SK-N-SH treated with all-trans-retinoic acid at 6 μM for 48 hours (cell line): ENCODE measurements around the gene THAP6.

ENCODE experiments used
- ARNTL ChIP-seq: fragments of 450-650 bp; formaldehyde crosslinking; IDR thresholded peaks from 2 replicates; pipeline ENCODE4 v1.5.0; 2020; ENCODE audit warnings: low read depth, mild to moderate bottlenecking, moderate library complexity, borderline replicate concordance
- BACH2 ChIP-seq: fragments of 250-450 bp; sonication (Bioruptor Pico); IDR thresholded peaks from 2 replicates; pipeline ENCODE4 v1.9.0; 2021; ENCODE audit warnings: mild to moderate bottlenecking, borderline replicate concordance
- CREB5 ChIP-seq: fragments of 250-450 bp; sonication (Bioruptor Pico); IDR thresholded peaks from 2 replicates; pipeline ENCODE4 v1.5.1; 2020; ENCODE audit warnings: low read depth, mild to moderate bottlenecking, moderate library complexity
- CSRNP3 ChIP-seq: fragments of 250-450 bp; sonication (Bioruptor Pico); IDR thresholded peaks from 2 replicates; pipeline ENCODE4 v1.5.1; 2021; ENCODE audit warnings: mild to moderate bottlenecking, moderate library complexity
- ISL1 ChIP-seq: fragments of 250-450 bp; sonication (Bioruptor Pico); IDR thresholded peaks from 2 replicates; pipeline ENCODE4 v2.1.2; 2022; ENCODE audit warnings: mild to moderate bottlenecking, moderate library complexity
- PPARA ChIP-seq: fragments of 250-450 bp; sonication (Bioruptor Pico); IDR thresholded peaks from 2 replicates; pipeline ENCODE4 v1.5.0; 2020; ENCODE audit warnings: mild to moderate bottlenecking, borderline replicate concordance
- RARB ChIP-seq: fragments of 250-450 bp; sonication (Bioruptor Pico); IDR thresholded peaks from 2 replicates; pipeline ENCODE4 v1.8.0; 2021; ENCODE audit warnings: mild to moderate bottlenecking, moderate library complexity
- SNAI2 ChIP-seq: fragments of 250-450 bp; sonication (Bioruptor Pico); IDR thresholded peaks from 2 replicates; pipeline ENCODE4 v1.5.0; 2020; ENCODE audit warnings: mild to moderate bottlenecking, moderate library complexity
- TCF4 ChIP-seq: fragments of 250-450 bp; sonication (Bioruptor Pico); IDR thresholded peaks from 2 replicates; pipeline ENCODE4 v1.8.0; 2021; ENCODE audit warnings: mild to moderate bottlenecking, moderate library complexity, borderline replicate concordance
- ZFP3 ChIP-seq: fragments of 250-450 bp; sonication (Bioruptor Pico); IDR thresholded peaks from 2 replicates; pipeline ENCODE4 v1.5.0; 2020; ENCODE audit warnings: mild to moderate bottlenecking, moderate library complexity
- ZFP30 ChIP-seq: fragments of 450-650 bp; formaldehyde crosslinking; IDR thresholded peaks from 2 replicates; pipeline ENCODE4 v1.5.0; 2022; ENCODE audit warnings: mild to moderate bottlenecking, moderate library complexity
- ZNF8 ChIP-seq: fragments of 450-650 bp; formaldehyde crosslinking; IDR thresholded peaks from 2 replicates; pipeline ENCODE4 v1.5.0; 2020; ENCODE audit warnings: mild to moderate bottlenecking, moderate library complexity
- TF ChIP-seq, protein P1 (sequence below): fragments of 250-450 bp; sonication (Bioruptor Pico); IDR thresholded peaks from 2 replicates; pipeline ENCODE4 v1.8.0; 2020; ENCODE audit warnings: mild to moderate bottlenecking, moderate library complexity, borderline replicate concordance
- TF ChIP-seq, protein P2 (sequence below): fragments of 250-450 bp; sonication (Bioruptor Pico); IDR thresholded peaks from 2 replicates; pipeline ENCODE4 v1.8.0; 2021; ENCODE audit warnings: low read depth, mild to moderate bottlenecking, moderate library complexity, borderline replicate concordance

DNA sequence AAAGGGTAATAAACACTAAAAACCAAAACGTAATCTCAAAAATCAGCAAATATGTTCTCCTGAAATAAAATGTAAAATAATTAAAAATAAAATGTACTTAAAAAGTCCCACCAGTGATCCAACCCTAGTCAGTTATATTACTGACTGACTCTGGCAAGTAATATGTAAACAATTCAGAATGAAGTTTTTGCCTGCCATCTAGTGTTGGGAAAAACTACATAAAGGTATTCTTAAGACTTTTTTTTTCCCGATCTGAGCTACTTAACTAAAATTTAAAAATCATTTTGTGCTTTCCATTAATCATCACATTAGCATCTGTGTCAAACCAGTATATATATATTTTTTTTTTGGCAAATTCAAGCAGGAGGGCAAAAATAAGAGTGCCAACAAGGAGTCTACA is 24.1 kb upstream of the THAP6 start:
- TF ChIP-seq RARB (CRISPR knock-in tag) (no peak), ARNTL (CRISPR knock-in tag) (no peak), PPARA (CRISPR knock-in tag) (no peak), TCF4 (CRISPR knock-in tag) (no peak), ZFP3 (no peak), ZNF8 (no peak), ZFP30 (CRISPR knock-in tag) (no peak), BACH2 (CRISPR knock-in tag) (no peak), CSRNP3 (CRISPR knock-in tag) (no peak), SNAI2 (no peak), ISL1 (CRISPR knock-in tag) (no peak), CREB5 (CRISPR knock-in tag) (no peak)
- TF ChIP-seq, protein P1, sequence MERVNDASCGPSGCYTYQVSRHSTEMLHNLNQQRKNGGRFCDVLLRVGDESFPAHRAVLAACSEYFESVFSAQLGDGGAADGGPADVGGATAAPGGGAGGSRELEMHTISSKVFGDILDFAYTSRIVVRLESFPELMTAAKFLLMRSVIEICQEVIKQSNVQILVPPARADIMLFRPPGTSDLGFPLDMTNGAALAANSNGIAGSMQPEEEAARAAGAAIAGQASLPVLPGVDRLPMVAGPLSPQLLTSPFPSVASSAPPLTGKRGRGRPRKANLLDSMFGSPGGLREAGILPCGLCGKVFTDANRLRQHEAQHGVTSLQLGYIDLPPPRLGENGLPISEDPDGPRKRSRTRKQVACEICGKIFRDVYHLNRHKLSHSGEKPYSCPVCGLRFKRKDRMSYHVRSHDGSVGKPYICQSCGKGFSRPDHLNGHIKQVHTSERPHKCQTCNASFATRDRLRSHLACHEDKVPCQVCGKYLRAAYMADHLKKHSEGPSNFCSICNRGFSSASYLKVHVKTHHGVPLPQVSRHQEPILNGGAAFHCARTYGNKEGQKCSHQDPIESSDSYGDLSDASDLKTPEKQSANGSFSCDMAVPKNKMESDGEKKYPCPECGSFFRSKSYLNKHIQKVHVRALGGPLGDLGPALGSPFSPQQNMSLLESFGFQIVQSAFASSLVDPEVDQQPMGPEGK (CRISPR knock-in tag), result no peak
- TF ChIP-seq, protein P2, sequence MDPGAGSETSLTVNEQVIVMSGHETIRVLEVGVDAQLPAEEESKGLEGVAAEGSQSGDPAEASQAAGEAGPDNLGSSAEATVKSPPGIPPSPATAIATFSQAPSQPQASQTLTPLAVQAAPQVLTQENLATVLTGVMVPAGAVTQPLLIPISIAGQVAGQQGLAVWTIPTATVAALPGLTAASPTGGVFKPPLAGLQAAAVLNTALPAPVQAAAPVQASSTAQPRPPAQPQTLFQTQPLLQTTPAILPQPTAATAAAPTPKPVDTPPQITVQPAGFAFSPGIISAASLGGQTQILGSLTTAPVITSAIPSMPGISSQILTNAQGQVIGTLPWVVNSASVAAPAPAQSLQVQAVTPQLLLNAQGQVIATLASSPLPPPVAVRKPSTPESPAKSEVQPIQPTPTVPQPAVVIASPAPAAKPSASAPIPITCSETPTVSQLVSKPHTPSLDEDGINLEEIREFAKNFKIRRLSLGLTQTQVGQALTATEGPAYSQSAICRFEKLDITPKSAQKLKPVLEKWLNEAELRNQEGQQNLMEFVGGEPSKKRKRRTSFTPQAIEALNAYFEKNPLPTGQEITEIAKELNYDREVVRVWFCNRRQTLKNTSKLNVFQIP (CRISPR knock-in tag), result no peak
